CD4-positive, alpha-beta T cell treated with Interleukin-12 subunit alpha and Interleukin-12 subunit beta, for 1 hour (primary cell): ENCODE measurements around the gene GPR35.
A peak's percentile ranks its signal among the peaks of the same experiment; 100 is the strongest.
"Not testable (repeated sequence)": the region's sequence is repeated elsewhere in the genome, so short reads cannot be mapped to it uniquely, and the experiment has no call there.

ENCODE experiments used
- DNase-seq: peaks from one replicate; pipeline ENCODE4 v3.0.0-alpha.2; 2020

Gene GPR35

DNA sequence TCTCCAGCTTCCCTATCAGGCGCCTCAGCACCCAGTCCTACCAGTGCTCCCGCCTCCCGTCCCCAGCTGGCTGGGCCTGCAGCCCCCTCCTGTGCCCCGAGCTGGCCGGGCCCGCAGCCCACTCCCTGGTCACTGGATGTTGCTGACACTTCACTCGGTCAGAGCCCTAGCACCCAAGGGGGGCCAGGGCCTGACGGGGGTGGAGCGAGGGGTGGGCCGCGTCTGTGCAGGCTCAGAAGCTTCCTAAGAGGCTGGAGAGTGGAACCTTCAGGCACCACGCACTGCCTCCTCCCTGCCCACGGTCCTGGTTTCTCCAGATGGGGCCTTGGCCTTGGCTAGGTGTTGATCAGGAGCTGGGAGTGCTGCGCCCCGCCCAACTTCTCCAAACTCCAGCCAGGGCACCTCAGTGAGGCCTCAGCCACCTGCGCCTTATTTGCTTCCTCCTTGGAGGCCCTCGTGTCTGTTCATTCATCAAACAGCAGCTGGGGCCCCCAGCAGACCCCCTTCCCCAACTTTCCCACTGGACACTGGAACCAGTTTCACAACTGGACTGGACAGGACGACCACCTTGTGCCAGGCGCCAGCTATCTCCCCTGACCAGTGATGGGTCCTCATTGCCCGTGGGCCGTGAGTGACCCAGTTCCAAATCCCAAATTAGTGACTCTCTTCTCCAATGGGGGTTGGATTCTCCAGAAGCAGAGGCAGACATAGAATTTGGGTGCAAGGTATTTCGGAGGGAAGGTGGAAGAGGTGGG, 22.0 kb upstream of the GPR35 start:
- DNase-seq: no peak

DNA sequence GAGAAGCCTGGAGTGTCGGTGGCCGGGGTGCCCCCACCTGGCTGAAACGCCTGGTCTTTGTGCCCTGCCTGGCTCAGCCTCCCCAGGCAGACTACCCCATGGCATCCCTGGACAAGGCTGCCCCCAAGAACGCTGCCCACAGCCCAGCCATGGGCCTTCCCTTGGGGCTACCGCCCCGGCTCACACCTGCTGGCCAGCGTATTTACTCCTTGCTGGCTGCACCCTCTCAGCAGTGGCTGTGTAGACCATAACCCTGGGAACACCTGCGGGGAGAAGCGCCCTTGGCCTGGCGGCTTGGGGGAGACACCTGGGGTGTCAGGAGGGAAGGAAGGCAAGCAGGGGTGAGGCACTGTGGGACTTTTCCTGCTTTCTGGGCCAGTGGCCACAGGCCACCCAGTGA, 21.4 kb upstream of the GPR35 start:
- no peak for DNase-seq

DNA sequence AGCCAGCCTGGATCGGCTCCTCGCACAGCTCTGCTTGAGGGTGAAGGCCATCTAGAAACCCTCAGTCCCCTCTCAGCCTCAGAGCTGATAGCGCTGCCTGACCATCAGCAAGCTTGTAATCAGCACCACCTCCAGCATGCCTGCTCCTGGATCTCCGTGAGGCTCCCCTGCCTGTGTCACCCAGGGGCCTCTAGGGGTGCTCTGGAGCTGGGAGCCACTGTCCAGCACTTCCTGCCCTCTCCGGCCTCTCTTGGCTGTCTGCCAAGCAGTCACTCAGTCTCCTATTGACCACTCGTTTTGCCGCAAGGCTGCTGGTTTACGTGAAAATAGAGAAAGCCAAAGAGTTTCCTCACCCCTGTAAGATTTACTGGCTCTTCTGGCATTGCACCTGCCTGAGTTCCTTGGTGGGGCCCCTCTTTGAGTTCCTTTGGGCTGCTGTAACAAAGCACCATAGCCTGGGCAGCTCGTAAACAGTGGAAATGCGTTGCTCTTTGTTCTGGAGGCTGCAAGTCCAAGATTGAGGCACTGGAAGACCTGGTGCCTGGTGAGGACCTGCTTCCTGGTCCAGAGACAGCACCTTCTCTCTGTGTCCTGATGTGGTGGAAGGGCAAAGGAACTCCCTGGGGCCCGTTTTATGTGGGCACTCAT, 20.9 kb upstream of the GPR35 start:
- DNase-seq: no peak

DNA sequence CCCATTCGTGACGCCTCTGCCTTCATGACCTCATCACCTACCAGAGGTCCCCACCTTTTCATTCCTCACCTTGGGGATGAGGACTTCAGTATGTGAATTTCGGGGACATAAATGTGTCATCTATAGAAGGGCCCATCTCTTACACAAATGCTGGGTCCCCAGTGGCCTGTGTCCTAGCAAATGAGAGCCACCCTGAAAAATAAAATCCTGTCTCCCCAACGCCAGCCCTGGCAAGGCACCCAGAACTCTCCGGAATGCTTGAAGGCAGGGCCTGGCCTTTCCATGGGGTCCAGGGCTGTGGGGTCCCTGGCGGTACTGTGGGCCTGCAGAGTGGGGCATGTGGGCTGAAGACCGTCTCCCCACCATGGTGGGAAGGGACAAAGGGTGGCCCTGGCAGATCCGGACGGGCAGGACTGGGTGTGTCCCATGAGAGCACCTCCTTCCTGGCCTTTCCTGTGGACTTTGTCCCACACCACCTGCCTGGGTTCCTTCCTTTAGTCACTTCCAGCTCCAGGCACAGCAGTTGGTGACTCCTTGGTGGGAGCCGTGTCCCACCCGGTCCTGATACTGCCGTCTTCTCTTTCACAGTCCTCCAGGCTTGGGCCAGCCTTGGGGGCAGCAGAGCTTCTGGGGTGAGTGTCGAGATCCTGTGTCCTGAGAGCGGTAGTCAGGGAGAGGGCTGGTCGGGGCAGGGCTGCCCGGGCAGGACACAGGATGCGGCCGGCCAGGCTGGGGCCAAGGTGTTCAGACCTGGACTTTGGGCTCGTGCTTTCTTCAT, 20.2 kb upstream of the GPR35 start:
- no peak for DNase-seq

DNA sequence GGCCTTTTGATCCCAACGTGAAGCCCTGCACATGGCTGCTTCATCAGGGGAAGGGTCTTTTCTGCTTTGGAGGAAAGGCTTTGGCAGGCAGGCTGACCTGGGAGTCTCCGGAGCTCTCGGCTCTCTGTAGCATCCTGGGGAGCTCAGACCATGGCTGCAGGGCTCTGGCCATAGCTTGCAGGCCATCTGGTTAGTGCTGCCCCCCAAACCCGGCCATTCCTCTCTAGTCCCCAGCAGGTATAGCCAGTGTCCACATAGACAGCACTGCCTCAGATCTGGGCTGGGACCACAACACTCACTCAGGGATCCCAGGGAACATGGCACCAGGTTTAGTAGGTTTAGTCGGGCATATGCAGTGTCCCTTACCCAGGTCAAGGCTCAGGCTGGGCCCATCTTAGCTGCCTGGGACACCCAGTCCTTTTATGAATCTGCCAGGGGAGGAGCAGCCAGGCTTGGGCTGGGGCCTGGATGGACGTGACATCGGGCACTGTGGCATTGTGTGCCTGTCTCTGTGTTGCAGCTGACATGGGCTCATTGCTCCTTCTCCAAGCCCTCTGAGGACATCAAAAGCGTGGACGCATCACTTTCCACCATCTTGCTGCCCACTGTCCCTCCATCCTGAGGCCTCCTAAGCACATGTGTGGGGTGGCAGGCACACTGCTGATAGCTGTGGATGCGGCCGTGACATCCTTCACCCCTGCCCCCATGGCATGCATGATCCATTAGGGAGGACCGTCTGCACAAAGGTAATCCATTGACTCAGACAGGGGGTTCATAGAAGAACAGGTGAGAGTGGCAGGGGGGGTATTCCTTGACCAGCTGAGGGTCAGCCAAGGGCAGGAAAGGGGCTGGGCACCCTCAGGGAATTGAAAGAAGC, 19.2 kb upstream of the GPR35 start:
- no peak for DNase-seq

DNA sequence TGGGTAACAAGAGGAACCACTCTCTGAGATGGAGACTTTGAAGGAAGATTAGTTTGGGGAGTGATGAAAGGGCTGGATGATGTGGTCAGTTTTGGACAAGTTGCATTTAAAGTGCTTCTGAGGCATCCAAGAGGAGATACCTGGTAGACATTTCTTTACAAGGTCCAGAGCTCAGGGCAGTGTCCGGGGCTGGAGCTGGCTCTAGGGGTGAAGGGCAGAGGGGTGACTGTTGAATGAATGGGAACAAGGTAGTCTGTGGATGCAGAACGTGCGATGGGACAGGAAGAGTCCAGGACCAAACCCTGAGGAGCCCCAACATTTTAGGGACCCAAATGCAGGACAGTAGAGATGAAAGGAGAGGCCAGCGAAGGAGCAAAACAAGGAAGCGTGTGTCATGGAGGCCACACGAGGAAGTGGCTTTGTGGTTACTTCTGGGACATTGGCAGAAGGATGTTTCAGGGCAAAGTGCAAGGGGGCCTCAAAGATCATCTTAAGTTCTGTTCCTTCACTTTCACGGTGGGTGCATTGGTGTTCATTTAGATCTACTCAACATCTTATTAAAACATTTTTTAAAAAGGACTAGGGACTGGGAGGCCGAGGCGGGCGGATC, 13.6 kb upstream of the GPR35 start:
- DNase-seq: no peak

DNA sequence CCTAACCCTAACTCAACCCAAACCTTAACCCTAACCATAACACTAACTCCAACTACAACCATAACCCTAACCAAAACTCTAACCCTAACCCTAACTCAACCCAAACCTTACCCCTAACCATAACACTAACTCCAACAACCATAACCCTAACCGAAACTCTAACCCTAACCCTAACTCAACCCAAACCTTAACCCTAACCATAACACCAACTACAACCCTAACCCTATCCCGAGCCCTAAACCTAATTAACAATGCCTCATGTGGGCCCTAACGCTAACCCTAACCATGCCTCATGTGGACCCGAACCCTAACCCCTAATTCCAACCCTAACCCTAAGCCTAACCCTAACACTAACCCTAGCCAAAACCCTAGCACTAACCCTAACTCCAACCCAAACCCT, 11.5 kb upstream of the GPR35 start:
- no peak for DNase-seq

DNA sequence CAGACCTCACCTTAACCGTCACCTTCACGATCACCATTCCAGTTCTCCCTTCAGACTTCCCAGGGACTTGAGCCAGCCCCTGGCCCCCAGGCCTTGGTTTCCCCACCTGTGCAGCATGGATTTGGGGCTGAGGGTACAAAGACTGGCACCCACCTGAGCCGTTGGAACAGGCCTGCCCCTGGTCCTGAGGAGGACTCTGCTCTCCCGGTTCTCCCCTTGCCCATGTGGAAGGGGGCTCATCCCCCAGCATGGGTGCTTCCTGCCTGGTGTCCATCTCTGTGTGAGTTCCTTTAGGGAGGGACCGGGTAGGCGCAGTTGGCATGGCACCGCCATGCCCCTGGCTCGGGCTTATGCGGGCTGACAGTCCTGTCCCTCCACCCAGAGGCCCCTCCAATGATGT, 10.9 kb upstream of the GPR35 start:
- no peak for DNase-seq

DNA sequence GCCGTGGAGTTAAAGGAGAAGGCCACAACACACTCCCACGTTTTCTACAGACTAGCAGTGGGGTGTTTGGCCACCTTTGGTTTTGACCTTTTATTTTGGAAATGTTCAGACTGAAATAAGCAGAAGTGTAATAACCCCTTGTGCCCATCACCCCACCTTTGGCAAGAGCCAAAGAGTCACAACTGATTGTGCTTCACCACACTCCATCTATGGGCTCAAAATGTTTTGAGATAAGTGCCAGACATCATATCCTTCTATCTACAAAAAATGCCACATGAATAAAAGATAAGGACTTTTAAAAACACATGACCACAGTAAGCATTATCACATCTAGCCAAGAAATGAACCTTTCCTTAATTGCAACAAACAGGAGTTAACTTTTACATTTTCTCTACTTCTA, 9.9 kb upstream of the GPR35 start:
- no peak for DNase-seq

DNA sequence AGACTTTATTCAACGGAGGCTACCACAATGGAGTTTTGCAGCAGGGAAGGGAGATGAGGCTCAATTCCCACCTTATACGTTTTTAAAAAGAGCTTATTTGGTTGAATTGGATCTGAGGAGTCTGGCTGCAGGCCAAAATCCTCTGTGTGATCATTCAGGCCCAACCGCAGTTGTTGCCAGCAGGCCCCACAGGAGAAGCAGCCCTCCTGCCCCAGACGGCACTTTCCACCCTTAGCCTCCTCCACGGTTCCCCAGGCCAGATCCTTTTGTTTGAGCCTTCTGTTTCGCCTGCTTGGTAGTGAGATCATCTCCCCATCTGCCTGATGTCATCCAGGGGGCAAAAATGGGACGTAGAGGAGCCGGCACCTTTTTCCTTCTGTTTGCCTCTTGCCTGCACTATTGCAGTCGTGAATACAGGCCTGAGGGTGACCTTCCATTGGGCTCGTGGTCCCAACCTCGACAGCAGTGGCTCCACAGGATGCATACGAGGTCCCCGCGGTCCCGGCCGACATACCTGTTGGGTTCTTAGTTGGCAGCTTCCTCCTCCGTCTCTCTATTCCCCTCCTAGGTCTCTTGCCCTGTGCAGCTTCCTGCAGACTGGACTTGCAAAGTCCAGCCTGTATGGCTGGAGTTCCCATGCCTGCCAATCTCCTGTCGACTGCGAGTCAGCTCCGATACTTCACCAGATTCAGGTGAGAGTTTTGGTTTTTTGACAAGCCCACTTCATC, 9.3 kb upstream of the GPR35 start:
- no peak for DNase-seq

DNA sequence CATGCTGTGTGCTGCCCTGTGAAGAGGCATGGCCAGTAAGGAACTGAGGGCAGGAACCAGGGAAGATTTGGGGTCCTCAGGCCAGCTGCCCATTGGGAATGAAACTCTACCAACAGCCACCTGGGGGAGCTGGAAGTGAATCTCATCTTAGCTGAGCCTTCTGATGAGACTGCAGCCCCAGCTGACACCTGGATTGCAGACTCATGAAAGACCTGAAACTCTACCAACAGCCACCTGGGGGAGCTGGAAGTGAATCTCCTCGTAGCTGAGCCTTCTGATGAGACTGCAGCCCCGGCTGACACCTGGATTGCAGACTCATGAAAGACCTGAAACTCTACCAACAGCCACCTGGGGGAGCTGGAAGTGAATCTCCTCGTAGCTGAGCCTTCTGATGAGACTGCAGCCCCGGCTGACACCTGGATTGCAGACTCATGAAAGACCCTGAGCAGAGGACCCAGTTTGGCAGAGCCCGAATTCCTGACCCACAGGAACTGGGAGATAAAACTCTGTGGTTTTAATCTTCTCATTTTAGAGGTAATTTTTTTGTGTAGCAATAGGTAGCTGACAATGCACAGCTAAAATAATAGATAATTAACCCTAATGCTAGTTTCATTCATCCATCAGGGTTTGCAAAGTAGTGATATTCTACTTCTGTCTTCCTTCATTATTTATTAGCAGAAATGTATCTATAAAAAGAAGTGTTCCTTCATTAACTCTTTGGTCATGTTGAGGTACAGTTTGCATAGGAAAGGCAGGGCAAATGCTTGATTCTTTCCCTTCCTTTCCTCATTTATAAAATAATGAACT, 8.2 kb upstream of the GPR35 start:
- DNase-seq: not testable (repeated sequence)

DNA sequence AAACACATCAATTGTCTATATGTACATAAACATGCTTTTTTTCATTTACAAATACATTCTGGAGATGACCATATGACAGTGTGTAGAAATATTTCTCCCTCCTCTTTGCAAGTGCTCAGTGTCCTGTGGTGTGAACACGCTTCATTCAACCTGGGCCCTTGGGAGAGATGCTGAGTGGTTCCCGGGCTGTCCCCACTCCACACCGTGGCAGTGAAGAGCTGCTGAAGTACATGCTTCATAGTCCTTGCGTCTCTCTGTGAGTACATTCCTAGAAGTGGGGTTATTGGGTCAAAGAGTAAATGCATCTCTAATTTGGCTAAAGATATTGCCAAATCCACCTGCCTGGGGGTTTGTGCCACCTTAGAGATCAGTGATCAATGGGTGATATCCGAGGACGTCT, 6.5 kb upstream of the GPR35 start:
- no peak for DNase-seq

DNA sequence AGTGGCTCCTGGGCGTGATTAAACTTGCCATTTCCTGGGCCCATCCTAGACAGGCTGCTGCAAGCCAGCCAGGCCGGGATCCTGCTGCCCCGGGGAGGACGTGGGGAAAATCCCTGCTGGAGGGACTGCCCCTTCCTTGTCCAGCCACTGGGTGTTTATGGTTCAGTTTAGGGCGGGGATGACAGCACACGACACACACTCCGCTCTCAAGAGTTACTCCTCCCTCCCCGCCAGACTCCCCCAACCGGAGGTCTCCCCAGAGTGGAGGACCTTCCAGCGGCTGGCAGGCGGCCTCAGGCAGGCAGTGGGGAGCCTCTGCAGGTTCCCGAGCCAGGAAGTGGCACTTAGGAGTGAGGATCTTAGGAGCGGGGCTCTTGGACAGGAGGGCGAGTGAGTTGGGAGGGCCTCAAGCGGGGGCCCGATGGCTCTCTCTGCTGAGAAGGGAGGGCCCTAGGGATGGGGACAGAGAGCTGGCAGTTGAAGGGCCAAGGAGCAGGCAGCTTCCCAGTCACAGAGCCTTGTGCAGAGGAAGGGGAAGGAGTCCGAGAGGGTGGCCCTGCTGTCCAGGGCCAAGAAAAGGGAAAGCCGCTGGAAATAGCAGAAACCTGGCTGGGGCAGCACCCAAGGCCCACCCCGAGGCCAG, 5.7 kb upstream of the GPR35 start:
- DNase-seq: no peak

DNA sequence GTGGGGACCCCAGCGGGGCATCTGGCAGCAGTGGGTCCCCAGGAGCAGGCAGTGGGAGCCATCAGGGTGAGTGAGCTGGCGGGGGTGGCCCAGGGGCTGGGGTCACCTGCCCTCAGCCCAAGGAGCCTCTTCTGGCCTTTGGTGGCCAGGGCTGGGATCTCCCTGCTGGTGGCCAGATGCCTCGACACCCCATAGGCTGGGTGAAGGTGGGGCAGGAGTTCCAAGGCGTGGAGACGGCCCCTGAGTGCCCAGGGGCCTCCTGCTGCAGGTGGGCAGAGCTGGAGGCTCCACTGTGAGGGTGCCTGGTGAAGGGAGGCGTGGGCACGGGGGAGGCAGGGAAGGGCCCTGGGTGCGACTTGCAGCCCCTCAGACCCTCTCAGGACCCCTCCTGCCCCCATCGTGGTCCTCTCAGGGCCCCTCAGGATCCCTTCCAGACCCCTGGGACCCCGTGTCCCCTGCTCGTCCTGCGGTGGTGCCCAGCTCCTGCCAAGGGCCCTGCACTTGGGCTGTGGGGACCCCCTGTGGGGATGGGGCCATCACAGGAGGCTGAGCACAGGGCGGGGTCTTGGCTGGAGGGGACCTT, 5.0 kb upstream of the GPR35 start:
- no peak for DNase-seq

DNA sequence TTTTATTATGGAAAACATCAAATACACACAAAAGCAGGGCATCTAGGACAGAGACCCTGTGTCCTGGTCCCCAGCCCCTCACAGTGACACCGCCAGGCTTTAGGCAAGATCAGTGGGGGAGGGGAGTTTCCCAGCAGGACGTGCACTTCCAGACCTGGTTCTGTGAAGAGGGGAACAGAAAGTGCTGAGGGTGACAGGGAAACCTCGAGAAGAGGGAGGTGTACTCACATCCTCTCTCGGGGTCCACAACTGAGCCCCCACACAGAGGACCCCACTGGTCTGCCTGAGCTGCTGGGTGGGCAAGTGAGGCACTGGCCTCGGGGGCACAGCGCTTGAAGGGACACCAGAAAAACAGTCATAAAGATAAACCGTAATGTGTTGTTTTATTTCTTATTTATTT, 4.4 kb upstream of the GPR35 start:
- DNase-seq: no peak

DNA sequence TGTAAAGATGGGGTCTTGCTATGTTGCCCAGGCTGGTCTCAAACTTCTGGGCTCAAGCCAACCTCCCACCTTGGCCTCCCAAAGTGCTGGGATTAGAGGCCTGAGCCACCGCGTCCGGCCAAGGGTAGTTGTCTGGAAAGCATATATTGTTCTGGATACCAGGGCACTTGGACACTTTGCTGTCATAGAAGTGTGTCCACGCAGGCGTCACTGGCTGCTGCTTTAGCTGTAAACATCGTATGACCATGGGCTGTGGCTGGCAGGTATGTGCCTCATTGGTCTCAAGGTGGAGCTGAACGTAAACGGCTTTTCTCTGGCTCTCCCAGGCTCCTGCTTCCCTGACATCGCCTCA, 3.2 kb upstream of the GPR35 start:
- DNase-seq: no peak

DNA sequence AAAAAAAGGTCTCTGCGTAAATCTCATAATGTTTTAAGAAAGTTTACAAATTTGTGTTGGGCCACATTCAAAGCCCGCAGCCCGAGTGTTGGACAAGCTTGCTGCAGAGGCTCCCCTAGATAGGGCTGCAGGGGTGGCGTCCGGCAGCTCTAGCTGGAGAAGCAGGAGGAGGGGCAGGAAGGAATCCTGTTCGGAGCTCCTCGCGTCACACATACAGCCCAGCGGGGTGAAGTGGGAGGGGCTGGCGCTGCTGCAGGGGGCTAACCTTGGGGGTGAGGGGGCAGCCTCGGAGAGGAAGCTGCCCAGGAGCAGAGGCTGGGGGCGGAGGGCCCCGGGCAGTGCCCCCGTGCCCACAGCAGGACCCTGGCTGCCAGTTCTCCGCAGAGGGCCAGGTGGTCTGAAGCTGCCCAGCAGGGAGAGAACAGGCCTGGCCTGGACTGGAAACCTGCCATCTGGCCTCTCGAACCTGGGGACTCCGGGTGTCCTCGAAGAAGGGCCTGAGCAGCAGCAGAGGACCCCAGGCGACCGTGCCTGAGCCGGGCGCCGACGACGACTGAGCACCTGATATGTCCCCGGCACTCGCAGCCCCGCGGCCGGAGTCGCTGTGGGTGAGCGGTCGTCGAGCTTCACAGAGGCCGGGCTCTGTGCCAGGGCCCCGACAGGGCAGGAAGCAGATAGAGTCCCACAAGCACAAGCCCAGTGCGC, 2.6 kb upstream of the GPR35 start:
- DNase-seq: peak; percentile 59

DNA sequence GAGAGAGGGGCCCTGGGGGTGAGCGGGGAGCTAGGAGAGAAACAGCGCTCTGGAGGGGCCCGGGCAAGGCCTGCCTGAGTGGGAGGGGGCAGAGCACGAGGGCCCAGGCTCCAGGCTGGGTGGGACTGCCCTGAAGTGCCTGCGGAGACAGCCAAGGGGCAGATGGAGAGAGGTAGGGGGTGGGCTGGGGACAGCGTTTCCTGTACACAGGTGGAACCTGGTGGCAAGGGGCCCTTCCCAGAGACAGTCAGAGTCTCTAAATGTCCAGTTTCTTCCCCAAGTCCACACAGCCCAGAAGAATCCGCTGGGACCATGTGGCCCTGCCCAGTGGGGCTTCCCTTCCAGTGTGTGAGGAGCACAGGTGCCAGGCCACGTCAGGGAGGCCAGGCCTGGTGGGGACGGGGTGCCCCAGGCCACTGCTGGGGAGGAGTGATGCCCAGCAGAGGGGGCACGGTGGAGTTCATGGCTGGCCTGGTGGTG, 1.7 kb upstream of the GPR35 start:
- no peak for DNase-seq
